Measurements from ENCODE around the gene ARID3B.

Gene ARID3B

GRCh38 chr15:74618841-74619596 is 78.0 kb downstream of the ARID3B start:
- in situ Hi-C loops (cut with MboI; ENCODE audit: low sequenced_read_pairs), result no loop called here

GRCh38 chr15:74619916-74620635 is 79.1 kb downstream of the ARID3B start:
- in situ Hi-C loops (cut with MboI; ENCODE audit: low sequenced_read_pairs), result loop anchor here (10.0 kb wide), 1 partner anchor 245 kb away; no protein-coding TSS in a partner anchor

GRCh38 chr15:74620636-74621545 is 79.9 kb downstream of the ARID3B start:
- in situ Hi-C loops (cut with MboI; ENCODE audit: low sequenced_read_pairs), result loop anchor here (10.0 kb wide), 1 partner anchor 246 kb away; no protein-coding TSS in a partner anchor

- in situ Hi-C loops (cut with MboI; ENCODE audit: low sequenced_read_pairs), result loop anchor here (10.0 kb wide), 1 partner anchor 247 kb away; no protein-coding TSS in a partner anchor
Measured at GRCh38 chr15:74621546-74621920, 80.5 kb downstream of the ARID3B start.

GRCh38 chr15:74621936-74622335 is 80.9 kb downstream of the ARID3B start:
- in situ Hi-C loops (cut with MboI; ENCODE audit: low sequenced_read_pairs), result loop anchor here (10.0 kb wide), 1 partner anchor 247 kb away; no protein-coding TSS in a partner anchor

GRCh38 chr15:74622758-74623157 is 81.7 kb downstream of the ARID3B start:
- in situ Hi-C loops (cut with MboI; ENCODE audit: low sequenced_read_pairs), result loop anchor here (10.0 kb wide), 1 partner anchor 248 kb away; no protein-coding TSS in a partner anchor

GRCh38 chr15:74624020-74624602 is 83.1 kb downstream of the ARID3B start:
- in situ Hi-C loops (cut with MboI; ENCODE audit: low sequenced_read_pairs), result loop anchor here (10.0 kb wide), 1 partner anchor 249 kb away; no protein-coding TSS in a partner anchor

GRCh38 chr15:74625693-74626092 is 84.7 kb downstream of the ARID3B start:
- in situ Hi-C loops (cut with MboI; ENCODE audit: low sequenced_read_pairs), result loop anchor here (10.0 to 25.0 kb wide), 2 partner anchors 137 to 251 kb away; no protein-coding TSS in a partner anchor

GRCh38 chr15:74626336-74626735 is 85.3 kb downstream of the ARID3B start:
- in situ Hi-C loops (cut with MboI; ENCODE audit: low sequenced_read_pairs), result loop anchor here (10.0 to 25.0 kb wide), 2 partner anchors 136 to 252 kb away; no protein-coding TSS in a partner anchor

- in situ Hi-C loops (cut with MboI; ENCODE audit: low sequenced_read_pairs), result loop anchor here (10.0 to 25.0 kb wide), 2 partner anchors 135 to 252 kb away; no protein-coding TSS in a partner anchor
Measured at GRCh38 chr15:74626752-74627692, 86.0 kb downstream of the ARID3B start.

GRCh38 chr15:74627766-74628165 is 86.7 kb downstream of the ARID3B start:
- in situ Hi-C loops (cut with MboI; ENCODE audit: low sequenced_read_pairs), result loop anchor here (10.0 to 25.0 kb wide), 2 partner anchors 135 to 253 kb away; no protein-coding TSS in a partner anchor

- in situ Hi-C loops (cut with MboI; ENCODE audit: low sequenced_read_pairs), result loop anchor here (10.0 to 25.0 kb wide), 2 partner anchors 134 to 253 kb away; no protein-coding TSS in a partner anchor
Measured at GRCh38 chr15:74628199-74628598, 87.2 kb downstream of the ARID3B start.

GRCh38 chr15:74628949-74629348 is 87.9 kb downstream of the ARID3B start:
- in situ Hi-C loops (cut with MboI; ENCODE audit: low sequenced_read_pairs), result loop anchor here (10.0 to 25.0 kb wide), 2 partner anchors 133 to 254 kb away; no protein-coding TSS in a partner anchor

GRCh38 chr15:74629696-74630095 is 88.7 kb downstream of the ARID3B start:
- in situ Hi-C loops (cut with MboI; ENCODE audit: low sequenced_read_pairs), result loop anchor here (10.0 to 25.0 kb wide), 3 partner anchors 133 to 315 kb away; no protein-coding TSS in a partner anchor

GRCh38 chr15:74630284-74631086 is 89.5 kb downstream of the ARID3B start:
- in situ Hi-C loops (cut with MboI; ENCODE audit: low sequenced_read_pairs), result loop anchor here (10.0 to 25.0 kb wide), 2 partner anchors 132 to 314 kb away; no protein-coding TSS in a partner anchor

- in situ Hi-C loops (cut with MboI; ENCODE audit: low sequenced_read_pairs), result loop anchor here (10.0 to 25.0 kb wide), 2 partner anchors 131 to 314 kb away; no protein-coding TSS in a partner anchor
Measured at GRCh38 chr15:74631087-74631385, 90.0 kb downstream of the ARID3B start.

- in situ Hi-C loops (cut with MboI; ENCODE audit: low sequenced_read_pairs), result loop anchor here (10.0 to 25.0 kb wide), 2 partner anchors 131 to 313 kb away; no protein-coding TSS in a partner anchor
Measured at GRCh38 chr15:74631408-74631807, 90.4 kb downstream of the ARID3B start.
